ENCODE data around the gene CLTB.

The CLTB gene

DNA sequence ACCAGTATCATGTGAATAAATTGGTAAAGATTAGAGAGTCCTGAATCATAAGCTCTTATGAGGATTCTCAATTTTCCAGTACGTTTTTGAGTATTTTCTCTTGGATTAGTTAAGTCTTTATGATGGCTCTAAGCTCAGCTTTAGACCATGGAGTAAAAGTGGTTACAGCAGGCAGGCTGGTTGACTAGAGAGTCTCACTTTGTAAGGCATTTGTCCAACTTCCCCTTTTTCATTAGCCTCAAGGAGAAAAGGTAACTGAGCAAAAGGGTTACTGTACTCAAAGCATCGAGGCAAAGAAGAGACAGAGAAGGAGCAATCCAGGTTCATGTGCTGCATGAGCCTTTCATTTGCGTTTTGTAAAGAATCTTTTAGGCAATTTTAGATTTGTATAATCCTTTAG, 36.5 kb downstream of the CLTB start:
- no peak for DNase-seq

DNA sequence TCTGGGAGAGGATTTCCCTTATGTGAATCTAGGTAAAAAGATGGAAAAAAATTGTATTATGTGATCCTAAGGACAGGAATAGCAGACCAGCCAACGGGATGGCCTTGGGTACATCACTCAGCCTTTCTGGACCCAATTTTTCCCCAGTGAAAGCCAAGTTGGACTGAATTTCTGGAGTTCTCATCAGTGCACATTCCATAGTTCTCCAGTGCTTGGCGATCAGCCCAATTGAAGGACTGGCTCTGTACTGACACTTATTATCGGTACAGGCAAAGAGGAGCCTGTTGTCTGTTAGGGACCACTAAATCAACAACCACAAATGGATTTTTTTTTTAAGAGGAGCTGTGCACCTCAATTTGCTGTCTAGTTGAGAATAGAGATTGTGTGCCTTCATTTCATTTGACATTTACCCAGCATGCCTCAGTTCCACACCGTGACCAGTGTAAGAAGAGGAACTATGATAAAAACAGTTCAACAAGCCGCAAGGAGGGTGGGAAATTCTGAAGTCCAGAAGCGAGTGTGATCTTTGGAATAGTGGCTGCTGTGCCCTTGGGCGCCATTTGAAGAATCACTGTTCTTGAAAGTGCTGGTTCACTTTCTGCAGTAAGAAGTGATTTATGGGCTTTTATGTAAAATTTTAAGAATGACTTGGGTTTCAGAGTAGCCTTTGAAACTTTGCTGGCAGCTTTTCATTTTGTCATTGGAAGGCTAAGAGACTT, 43.1 kb downstream of the CLTB start:
- DNase-seq, result no peak

DNA sequence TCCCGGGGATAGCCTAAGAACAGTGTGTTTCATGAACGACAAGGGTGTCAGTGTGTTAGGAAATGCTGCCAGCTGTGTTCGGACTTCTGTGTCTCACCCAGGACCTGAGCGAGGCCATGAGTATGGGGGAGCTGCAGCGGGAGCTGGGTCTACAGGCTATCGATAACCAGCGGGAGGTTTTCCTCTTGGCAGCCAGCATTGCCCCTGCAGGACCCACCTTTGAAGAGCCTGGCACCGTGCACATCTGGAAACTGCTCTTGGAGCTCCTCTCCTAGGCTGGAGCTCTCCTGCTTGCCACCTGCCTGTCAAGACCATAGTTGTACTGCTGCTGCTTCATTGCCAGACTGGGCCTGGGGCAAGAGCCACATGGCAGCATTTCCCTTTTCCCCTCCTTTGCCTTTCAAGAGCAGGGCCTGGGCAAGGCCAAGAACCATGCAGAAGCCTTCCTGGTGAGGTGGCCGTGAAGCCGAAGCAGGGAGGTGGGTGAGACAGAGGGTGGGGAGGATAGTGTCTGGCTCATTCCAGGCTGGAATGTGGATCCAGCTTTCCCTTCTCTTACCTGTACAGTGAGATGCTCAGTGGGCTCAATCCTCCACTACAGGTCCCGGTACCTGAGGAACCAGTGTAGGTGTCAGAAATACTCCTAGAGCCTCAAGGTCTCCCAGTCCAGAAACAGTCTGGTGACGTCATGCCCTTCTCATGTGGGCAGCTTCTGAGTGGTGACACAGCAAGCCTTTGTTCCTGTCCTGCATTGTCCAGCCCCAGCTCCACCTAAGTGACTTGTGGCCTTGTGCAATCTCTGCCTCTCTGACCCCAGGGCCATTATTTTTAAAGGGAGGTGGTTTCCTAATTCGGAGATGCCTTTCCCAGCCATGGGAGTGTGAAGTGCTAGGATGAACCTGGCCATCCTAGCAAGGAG, 44.5 kb downstream of the CLTB start:
- no peak for DNase-seq

DNA sequence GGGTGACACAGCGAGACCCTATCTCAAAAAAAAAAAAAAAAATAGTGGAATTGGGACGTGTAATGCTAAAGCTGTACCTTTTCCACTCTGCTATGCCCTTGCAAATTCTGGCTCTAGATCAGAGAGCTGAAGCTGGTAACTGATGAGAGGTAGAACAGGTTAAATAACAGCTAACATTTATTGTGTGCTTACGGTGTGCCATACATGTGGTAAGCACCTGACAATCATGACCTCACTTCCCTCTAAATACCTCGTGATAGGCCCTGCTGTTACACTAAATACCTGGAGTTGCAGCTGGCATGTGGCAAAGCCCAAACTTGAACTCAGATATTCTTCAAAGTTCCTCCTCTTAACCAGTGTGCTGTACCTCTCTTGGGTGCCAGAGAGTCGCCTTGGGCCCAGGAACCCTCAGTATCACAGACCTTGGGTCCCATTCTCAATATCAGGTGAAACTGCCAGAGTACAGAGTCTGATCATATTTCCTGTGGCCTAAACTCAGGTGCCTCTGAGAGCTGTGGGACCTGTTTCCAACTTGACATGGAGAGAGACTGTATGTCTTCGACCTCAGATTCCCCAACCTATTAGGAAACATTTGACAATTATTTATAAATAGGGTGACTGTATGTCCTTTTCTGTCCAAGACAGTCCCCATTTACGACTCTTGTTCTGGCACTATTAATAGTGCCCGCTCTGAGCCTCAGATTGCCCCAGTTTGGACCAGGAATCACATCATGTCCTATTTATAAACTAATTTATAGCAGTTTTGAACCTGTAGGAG, 46.2 kb downstream of the CLTB start:
- no peak for DNase-seq

DNA sequence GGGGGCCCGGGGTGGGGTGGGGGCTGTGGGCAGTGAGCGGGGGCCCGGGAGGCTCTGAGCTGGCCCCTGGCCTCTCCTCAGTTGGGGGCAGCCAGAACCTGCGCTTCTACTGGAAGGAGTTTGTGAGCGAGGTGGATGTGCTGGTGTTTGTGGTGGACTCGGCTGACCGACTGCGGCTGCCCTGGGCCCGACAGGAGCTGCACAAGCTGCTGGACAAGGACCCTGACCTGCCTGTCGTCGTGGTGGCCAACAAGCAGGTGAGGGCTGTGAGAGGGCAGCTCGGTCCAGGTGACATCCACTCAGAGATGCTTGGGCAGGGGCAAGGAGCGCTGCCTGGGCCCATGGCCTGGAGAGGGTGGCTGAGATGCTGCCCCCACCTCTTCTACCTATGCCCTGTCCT, 47.6 kb downstream of the CLTB start:
- no peak for DNase-seq

DNA sequence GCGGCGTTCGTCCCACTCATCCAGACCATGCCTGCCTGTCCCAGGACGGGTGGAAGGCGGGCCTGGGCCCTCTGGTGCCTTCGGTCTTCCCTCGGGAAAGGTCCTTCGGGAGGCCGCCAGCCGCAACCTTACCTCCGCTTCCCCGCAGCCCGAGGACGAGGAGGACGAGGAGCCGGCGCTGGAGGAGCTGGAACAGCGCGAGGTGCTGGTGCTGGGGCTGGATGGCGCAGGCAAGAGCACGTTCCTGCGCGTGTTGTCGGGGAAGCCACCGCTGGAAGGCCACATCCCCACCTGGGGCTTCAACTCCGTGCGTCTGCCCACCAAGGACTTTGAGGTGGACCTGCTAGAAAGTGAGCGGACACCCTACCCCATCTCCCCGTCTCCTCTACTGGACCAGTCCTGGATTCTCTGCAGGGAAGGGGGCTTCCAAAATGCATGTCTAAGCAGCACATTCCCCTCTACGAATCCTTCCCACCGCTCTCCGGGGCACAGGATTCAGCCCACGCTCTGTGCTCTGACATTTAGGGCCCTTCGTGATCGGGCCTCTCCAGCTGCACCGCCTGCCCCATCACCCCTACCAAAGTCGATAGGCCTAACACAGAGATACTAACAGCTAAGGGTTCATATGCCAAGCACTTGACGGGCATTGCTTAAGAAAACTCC, 50.0 kb downstream of the CLTB start:
- no peak for DNase-seq

DNA sequence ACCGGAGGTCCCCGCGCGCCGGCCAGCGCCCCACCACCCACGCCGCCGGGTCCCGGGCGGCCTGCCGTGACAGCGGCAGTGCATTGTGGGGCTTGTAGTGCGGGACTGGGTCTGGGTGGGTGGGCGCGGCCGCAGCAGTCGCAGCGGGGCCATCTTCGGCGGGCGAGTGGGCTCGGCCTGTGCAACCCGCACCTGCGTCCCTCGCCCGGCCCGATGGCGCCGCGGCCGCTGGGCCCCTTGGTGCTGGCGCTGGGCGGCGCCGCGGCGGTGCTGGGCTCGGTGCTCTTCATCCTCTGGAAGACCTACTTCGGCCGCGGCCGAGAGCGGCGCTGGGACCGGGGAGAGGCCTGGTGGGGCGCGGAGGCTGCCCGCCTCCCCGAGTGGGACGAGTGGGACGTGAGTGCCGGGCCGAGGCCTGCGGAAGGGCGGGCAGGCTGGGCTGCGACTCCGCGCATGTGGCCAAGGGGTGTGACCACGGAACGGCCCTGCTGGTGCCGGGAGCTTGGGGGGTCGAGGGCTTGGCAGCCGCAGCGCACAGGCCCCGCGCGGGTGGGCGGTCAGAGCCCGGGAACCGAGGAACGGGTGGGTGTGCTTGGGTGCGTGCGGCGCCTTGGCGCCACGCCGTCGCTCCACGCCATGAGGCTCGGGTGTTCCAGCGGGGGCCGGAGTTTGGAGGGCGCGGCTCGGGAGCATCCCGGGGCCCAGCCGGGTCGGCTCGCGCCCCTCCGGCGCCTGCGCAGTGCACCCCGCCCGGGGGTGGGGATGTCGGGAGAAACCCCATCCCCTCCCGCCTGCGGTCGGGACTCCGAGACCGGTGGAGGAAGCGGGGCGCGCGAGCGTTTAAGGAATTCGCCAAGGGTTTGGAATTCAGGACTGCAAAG, 50.7 kb downstream of the CLTB start, which contains the start of gene ARL10:
Gene ARL10 (plus strand): TSS at position 137 of the 881 bp plus-strand sequence. CDS start 77 bp downstream, at position 214.
- DNase-seq, result peak; percentile 17

DNA sequence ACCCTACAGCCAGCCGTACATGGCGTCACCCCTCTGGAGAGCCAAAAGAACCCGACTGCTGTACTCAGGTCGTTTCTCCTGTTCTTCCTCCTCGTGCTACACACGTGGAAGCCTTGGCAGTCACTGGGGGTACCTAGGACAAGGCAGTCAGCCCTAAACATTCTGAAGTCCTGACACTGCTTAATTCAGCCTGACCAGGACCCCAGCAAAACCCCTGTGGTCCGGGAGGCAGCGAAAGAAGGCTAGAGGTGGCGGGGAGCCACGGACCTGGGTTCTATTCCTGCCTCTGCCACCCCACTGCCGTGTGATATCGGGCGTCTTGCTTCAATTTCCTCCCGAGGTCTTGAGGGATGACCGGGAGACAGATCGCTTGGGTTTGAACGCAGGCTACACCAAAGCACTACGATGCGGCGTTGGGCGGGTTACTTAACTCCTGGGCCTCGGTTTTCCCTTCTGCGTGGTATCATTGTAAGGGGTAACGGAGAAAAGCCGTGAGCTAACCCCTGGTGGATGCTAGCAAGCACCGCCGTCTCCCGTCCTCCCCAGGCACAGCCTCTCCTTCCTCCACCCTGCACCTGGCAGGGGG, 51.5 kb downstream of the CLTB start:
- DNase-seq, result no peak

DNA sequence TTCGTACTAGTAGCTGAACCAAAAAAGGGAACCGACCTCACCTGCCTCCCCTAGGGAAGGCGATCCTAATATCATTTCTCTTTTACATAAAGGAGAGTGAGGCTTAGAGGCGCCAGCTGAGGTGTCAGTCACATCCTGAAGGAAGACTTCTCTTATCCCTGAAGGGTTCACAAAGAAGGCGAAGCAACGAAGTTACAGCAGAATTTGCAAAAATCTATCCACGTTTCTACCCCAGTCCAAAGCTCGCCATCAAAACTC, 54.2 kb downstream of the CLTB start:
- no peak for DNase-seq

DNA sequence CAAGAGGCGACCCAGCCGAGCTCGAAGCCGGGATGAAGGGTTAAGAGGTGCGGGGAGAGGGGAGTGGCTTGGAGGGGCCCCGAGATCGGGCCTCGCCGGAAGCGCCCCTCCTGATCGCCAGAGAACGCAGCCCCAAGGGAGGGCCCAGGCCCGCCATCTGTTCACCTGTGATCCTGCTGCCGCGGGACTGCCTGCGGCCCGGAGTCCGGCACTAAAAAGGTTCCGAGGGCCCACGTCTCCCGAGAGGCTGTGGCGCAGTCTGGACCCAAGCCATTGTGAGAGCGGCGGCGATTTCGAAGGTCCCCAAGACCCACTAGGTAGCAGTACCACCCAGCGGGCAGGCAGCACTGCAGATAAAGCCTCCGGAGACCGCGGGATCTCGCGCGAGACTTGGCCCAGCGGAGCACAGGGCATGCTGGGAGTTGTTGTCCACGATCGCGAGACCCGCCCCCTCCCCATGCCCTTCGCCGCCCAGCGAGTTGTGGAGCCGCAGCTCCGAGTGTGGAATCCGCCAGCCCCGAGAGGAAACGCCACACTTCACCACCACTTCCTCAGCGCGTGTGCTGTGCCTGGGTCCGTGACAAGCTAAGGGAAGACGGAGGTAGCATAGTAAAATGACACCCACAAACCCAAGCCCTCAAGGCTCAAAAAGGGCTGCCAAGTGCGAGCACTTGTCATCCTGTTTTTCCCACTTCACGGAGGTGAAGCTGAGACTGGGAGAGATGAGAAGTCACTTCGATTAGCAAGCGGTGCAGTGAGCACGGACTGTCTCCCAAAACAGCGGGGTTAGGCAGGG, 54.7 kb downstream of the CLTB start, which contains the start of gene KIAA1191:
Gene KIAA1191 (minus strand): TSS at position 328 of the 796 bp plus-strand sequence. CDS start 2,256 bp downstream, outside the sequence.
- peak; percentile 93 for DNase-seq

DNA sequence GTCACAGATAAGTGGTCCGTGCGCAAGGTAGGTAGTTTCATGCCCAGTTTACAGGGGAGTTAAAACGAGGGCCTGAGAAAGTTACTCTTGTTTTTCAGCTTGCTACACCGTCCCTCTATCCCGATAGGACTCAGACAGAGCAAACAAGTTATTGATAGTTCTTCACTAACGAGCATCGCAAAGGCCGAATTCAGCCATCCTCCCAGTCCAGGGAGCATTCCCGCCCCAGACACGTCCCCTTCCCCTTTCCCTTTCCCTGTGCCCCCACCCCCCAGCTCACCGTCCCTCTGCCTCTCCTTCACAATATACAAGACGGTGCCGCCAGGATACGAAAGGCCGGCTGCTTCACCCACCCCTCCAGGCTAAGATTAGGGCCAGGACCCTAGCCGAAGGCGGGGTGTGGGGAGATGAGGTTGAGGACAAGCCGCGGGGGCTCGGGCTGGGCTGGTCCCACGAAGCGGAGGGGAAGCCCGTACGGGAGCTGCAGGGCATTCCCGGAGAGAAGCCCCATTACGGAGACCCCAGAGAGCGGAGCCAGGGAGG, 55.4 kb downstream of the CLTB start:
- DNase-seq, result no peak

DNA sequence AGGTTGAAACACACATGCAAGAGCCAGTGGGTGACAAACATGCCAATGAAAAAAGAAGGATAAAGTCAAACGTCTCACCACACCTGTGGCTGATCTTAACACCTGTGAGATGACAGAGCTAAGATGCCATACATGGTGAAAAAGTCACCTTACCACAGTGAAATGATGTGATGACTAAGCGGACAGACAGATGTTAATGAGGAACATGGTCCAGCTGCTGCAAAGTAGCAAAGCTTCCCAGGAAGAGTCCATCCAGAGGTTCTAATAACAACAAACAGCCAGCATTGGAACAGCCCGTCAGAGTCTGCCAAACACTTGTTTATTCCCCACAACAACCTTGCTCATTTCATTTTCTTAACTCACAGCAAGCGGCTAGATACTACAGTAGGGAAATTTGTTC, 56.7 kb downstream of the CLTB start:
- no peak for DNase-seq

DNA sequence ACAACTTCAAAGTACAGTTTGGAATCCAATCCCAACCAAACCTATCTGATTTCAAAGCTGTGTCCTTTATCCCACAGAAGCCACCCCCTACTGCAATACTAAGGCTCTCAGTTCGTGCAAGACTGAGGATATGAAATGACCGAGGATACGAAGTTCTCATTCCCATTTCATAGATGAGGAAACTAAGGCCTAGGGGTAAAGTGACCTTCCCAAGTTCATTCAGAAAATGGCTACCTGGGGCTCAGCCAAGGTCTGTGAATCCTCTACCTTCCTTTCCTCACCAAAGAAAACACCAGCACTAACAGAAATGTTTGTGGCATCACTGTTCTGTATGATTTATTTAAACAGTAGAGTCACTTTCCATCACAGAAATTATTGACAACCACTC, 60.2 kb downstream of the CLTB start:
- DNase-seq, result no peak

DNA sequence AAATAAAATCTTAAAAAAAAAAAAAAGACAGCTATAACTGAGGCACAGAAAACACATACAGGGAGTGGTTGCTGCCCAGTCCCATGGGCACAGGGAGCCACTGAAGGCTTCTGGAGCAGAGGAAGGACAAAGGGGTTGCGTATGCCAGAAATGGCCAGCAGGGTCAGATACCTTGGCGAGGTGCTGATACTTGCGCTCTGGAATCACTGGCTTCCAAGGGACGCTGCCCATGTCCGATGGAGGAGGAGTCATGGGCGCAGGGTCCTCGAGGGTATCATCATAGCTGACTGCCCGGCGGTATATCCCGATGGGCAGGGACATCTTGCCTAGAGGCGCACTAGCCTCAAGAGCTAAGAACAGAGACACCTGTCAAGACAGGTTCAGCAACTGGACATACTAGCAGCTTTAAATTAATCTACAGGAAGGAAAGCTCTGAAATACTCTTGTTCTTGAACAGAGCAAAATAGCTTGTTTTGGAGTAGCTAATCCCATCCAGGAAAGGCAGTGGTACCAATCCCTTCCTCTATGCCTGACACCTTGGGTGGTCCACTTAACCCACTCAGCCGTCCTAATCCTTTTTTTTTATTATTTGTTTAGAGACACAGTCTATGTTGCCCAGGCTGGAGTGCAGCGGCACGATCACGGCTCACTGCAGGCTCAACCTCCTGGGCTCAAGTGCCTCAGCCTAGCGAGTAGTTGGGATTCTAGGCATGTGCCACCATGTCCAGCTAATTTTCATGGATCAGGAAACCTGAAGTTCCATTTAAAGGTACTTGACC, 60.8 kb downstream of the CLTB start:
- no peak for DNase-seq

DNA sequence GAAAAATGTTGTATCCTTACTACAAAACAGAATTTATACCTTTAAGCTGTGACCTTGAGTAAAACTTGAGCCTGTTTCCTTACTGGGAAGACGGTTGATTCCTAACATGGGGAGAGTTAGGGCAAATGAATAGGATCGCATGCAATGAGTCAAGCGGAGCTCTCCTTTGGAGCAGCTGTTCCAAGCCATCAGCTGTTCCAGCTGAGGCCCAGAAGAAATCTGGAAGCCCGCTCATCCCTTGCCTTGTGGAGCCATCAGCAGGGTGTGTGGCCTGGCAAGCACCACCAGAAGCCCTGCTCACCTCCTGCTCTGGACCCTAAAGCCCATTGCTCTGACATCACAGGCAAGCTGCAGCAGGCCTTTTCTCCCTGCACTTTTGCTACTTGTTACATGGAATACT, 62.8 kb downstream of the CLTB start:
- no peak for DNase-seq

DNA sequence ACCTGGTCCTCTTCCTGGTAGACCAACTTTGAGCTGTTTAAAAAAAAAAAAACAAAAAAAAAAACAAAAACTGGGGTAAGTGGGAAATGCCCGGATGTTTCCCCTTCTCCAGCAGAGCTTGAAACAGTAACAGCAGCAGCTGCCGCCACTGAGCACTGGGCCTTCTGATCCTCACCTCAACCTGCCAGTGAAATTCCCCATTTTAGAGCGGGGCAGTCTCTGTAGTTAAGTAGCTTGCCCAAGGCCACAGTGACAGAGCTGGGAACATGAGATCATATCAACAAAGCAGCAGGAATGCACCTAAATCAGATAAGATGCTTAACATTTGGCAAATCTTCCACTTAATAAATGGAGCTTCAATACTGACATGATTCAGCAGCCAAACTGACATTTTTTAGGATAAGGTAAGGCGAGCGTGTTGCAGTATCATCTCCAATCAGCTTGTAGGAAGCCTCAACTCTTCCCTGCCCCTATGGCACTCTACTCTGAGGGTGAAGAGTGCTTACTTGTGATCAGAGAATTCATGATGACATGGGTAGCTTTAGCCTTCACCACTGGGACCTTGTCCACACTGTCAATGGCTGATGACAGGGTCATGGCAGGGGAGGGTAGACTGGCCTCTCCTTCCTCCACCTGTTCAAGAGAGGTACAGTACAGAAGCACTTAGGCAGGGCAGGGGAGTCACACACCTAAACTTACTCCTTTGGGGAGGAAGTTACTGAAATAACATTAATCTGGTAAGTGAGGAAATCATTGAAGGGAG, 64.0 kb downstream of the CLTB start:
- no peak for DNase-seq

DNA sequence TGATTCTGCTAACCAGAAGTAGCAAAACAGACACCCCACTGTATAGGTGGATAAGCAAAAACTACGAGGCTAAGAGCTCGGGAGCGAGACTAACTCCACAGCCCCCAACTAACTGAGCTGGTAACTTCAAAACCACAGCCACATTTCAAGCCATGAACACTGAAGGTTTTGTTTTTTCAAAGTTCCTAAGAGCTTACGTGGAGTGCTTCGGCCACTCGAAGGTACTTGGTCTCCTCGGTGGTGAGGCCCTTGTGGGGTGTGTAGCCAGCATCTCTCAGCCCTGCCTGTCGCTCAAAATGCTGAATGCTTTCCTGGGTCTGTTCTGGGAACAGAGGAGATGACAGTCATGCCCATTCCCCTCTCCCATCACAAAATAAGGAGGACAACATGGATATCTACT, 65.9 kb downstream of the CLTB start:
- DNase-seq, result no peak

DNA sequence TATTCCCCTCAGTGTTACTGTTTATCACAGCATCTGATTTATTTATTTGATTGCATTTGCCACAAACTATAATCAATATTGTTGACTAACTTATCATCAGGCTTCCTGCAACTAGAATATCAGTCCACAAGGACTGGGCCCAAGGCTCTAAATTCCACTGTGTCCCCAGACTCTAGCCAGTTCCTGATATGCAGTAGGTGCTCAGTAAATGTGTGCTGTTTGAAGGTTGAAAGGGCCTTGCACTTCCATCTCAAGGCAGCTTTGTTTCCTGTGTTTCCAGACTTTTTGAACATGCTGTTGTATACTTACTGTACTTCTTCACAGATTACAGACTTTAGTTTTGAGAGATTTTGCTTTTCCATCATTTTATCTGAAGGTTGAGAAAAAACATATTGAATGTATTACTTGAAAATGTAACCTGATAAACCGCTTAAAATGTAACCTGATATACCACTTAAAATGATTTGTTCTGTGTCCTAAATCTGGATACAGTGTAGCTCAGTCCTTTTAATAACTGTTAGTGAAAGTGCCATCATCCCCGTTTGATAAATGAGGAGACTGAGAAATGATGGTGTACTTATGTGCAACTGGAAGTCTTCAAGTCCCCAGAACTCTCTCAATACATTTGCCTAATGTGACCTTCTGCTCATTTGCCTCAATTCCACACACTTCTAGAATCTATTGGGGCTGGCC, 73.4 kb downstream of the CLTB start:
- no peak for DNase-seq
